DLD1 (cell line): ENCODE results near the gene TLE4.
"Not testable (repeated sequence)": the region's sequence is repeated elsewhere in the genome, so short reads cannot be mapped to it uniquely, and the experiment has no call there.

ENCODE experiments used
- in situ Hi-C: cut with HindIII; loops from 2 replicates; pipeline ENCODE4 v1.10.0; 2017; ENCODE audit warnings: low sequenced_read_pairs

The TLE4 gene

DNA sequence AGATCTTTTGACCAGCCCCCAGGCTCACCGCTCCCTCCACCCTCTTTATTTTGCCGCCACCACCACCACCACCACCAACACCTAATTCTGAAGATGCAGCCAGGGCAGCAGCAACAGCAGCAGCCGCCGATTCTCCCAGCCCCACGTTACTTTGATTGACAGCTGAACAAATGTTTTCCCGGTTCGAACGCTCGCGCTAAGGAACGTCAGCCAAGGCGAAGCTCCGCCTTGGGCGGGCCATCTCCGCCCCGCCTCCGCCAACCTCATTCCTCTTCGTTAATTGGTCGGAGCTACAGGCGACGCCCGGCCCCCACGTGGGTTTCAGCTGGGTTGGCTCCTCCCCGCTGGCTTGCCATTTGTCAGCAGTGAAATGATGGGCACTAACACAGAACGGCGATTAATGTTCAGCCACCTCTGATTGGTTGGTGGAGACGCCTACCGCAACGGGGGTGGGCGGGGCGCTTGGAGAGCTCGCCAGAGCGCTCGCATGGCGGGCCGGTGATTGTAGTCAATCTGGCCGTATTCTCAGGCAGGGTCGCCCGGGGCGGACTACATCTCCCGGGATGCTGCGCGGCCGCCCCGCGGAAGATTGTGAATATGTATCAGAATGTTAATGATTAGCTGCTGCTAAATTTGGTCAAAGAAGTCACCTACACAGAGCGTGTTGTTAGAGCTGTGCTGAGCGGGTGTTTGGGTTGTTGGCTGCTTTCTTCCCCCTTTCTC lies at the start of gene TLE4:
TLE4 (plus strand) TSS at position 657 of the 723 bp plus-strand sequence. CDS start 826 bp downstream, outside the sequence.
- in situ Hi-C loops: no loop called here

GRCh38 chr9:79522793-79523192 lies 49.0 kb upstream of the TLE4 start:
- in situ Hi-C loops: no loop called here

DNA sequence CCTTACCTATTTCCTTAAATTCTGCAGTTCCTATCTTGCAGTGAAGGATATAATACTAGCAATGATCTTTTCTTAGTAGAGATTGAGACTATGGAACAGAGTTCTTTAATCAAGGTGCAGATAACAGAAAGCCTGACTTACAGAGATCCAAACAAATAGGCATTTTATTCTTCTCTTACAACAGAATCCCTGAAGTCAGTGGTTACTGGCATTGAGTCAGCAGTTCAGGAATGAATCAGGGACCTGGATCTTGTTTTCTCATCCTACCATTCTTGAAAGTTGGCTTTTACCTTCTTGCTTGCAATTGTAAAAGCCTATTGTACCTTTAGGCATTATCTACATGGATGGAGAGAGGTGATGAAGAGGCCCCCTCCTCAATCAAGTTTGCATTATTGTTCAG lies 47.5 kb upstream of the TLE4 start:
- in situ Hi-C loops: no loop called here

DNA sequence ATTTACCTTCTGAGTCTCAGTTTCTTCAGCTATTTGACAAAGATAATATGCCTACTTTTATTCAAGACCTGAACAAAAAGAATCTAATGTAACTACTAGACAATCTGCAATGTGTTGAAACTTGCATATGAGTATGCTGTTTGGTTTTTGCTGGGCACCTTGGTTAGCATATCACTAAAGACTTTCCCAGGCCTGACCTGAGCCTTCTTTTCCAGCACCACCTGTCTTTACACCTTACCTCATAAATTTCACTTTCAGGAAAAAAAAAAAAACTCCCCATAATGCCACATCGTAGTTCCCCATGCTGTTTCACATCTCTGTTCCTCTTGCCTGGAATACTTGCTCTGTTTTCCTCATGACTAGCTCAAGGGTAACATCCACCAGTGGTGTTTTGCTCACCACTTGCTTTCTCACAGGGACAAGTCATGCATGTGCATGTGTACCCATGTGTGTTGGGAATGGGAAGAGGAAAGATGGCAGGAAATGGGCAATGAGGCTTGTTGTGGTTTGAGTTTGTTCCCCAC lies 45.6 kb upstream of the TLE4 start:
- in situ Hi-C loops: no loop called here

DNA sequence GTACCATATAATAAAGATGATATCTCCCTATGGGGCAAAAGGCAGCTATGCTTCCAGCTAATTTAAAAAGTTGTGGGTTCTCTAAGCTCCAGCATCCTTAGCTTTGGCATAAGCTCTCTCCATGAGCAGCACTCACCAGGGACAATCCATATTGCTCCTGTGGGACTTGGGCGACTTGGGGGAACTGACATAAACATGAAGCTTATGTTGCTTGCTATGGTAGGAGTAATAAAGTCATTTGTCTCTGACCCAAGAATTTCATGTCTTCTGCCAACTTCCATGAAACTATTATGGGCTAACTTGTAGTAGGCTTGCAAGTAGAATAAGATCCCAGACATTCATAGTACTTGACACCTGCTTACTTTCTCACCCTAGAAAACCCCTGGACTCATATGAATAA lies 36.2 kb upstream of the TLE4 start:
- in situ Hi-C loops: no loop called here

- in situ Hi-C loops: no loop called here
Observed at GRCh38 chr9:79537838-79538237, 33.9 kb upstream of the TLE4 start.

GRCh38 chr9:79542735-79543620 lies 28.8 kb upstream of the TLE4 start:
- in situ Hi-C loops: no loop called here

GRCh38 chr9:79544375-79544774 lies 27.4 kb upstream of the TLE4 start:
- in situ Hi-C loops: not testable (repeated sequence)

GRCh38 chr9:79551586-79551985 lies 20.2 kb upstream of the TLE4 start:
- in situ Hi-C loops: no loop called here

- in situ Hi-C loops: no loop called here
Observed at GRCh38 chr9:79551994-79552393, 19.8 kb upstream of the TLE4 start.

DNA sequence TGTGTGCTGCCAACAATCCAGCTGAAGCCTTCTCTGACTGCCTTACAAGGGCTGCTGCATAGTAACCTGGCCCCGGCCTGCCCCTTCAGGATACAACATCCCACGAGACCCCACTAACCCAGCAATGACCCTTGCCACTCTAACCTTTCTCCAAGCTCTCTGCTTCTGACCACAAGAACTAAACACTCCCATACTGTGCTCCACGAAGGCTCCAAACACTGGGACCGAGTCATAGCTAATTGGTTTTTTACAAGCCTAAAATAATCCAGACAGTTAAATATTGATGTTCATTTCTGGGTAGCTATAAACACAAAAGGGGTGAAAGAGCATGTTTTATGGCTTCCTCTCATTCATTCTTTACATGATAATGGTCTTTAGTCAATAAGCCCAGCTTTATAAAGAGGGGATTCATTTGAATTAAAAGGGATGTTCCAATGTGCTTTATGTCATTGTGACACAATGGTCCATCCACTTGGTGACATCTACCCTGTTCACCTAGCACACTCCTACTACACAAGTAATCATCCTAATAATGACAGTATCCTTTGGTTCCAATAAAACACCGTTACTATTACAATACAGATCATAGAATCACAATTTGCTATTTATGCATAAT lies 16.2 kb upstream of the TLE4 start:
- in situ Hi-C loops: no loop called here

GRCh38 chr9:79559495-79560181 lies 12.1 kb upstream of the TLE4 start:
- in situ Hi-C loops: no loop called here

- in situ Hi-C loops: no loop called here
Observed at GRCh38 chr9:79562749-79563386, 8.9 kb upstream of the TLE4 start.

DNA sequence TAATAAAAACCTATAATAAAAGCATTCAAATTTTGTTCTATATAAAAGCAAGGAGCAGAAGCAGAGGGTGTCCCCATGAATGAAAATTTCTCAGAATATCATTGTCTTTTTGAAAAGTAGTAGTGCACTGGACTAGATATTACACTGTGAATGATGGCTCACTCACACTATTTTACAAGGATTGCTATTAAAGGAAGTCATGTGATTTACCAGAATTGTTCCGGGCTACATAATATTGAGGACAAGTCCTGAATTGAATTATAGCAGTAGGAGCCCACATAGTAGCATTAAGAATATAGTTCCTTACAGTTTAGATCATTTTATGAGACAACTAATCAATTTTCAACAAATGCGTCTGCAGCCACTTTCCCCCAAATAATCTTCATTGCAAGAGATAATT lies 7.7 kb upstream of the TLE4 start:
- in situ Hi-C loops: no loop called here

GRCh38 chr9:79565245-79565644 lies 6.5 kb upstream of the TLE4 start:
- in situ Hi-C loops: no loop called here

DNA sequence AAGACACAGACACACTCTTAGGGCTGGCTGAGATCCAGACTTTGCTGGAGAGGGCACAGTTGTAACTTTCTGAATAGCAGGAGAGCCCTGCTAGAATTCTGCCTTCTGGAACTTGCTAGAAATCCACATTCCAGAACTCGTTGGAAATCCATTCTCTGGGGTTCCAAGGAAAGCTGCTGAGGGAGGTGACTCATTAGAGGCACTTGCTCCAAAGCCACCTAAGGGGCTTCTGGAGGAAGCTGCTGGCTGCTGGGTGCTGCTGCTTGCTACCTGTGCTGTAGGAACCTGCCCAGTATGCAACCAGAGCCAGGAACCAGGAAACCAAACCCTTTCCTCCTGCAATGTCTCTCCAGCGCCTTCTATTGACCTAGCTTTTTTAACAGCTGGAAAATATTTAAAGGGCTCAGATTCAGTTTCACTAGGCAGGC lies 4.1 kb upstream of the TLE4 start:
- in situ Hi-C loops: no loop called here

DNA sequence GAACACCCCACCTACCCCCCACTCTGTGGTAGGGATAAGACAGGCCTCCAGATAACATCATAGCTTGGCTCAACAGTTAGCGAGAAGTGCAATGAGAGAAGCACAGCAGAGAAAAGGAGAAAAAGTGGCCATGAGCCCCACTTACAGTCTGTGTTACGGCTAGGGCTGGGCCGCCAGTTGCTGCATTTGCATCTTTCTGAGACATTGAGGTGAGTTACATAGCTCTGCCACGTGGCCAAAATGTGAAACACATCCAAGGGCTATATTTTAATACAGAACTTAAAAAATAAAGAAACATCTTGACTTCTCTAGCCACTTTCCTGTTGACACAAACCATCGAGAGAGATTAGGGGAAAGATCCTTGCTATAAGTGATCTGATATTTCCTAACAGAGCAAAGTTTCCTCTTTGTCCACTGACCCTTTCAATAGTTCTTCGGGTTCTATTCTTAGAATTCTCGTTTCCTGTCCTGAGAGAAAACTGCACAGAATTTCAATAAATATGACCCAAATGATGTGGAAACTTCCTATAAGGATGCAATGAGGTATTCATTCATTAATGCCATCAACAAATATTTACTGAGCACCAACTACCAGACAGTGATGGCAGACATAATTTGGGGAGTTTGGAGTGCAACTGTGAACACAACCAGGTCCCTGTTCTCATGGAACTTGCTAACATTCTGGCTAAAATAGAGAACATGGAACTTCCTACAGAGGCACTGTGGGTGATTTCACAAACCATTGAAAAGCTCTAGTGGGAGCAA lies 3.2 kb upstream of the TLE4 start:
- in situ Hi-C loops: no loop called here

DNA sequence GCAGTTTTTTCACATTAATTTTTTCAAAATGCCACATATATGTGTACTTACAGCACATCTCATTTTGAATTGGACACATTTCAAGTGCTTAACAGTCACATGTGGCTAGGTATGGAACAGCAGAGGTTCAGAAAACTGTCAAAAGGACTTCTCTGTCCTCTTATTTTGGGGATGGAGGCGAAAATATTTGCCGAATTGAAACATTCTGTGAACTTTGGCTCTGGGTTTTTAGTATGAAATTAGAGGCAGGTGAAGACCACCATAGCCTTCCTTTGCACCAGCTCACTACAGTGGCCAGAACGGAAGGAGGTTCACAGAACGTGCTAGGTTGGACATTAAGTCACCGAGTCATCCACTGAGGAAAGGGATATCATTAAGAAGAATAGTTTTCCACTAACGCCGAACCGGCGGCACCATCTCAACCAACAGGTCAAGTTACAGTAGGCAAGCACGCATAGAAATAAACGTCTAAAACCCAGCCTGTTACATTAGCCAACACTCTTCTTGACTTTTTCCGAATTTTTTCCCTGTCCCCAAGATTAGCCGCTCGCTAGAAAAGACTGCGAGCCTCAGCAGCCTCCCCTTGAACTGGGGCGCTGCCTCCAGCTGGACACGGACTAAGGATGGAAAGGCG lies 1.8 kb upstream of the TLE4 start:
- in situ Hi-C loops: no loop called here
